ENCODE data around the gene ZNF689.

Gene ZNF689

GRCh38 chr16:30566531-30566930 lies 43.7 kb downstream of the ZNF689 start:
- DNase-seq (ENCODE audit: low read depth in 1 of 2, low spot score in 1 of 2): no peak

DNA sequence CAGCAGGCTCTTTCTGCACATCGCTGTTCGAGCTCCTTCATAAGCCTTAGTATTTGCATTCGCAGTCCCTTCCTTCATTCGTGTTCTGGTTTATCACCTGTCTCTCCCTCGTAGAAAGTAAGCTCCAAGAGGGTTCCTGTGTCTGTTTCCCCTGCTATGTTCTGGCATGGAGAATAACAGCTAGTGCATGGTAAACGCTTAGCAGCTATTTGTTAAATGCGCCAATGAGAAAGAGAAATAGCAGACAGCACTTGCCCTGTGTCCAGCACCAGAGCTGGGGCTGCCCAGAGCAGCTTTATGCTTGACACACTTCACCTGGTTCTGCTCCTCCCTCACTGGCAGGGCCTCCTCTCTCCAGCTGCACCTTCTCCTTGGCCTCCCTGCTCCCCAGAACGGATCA lies 44.2 kb downstream of the ZNF689 start:
- DNase-seq (ENCODE audit: low read depth in 1 of 2, low spot score in 1 of 2): no peak

DNA sequence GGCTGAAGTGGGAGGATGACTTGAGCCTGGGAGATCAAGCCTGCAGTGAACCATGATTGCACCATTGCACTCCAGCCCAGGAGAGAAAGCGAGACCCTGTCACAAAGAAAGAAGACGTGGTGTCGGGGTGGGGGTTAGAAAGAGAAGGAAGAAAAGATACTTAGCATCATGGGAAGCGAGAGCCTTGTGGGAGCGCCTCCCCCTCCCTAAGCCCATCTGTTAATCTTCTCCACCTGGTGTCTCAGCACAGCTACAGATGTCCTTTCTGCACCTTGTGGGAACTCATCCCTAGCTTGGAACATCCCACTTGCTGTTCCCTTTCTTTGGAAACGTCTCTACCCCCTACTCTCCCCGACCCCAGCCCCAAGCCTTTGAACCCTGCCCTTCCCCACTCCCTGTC lies 44.7 kb downstream of the ZNF689 start:
- no peak for DNase-seq (ENCODE audit: low read depth in 1 of 2, low spot score in 1 of 2)

DNA sequence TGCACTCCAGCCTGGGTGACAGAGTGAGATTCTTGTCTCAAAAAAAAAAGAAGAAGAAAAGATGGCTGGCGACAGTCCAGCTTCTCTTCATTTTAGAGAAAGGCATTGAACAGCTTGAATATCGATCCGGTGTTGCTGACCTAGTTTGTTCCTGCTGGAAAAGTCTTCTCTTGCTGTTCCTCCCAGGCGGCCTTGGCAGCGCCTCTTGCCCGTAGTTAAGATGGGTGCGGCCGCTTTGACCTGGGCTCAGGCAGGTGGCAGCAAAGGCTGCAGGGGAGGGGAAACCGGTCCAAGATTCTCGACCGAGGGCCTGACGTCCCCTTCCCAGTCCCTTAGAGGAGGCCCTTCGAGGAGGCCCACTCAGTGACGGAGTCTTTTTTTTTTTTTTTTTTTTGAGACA lies 48.2 kb downstream of the ZNF689 start:
- DNase-seq (ENCODE audit: low read depth in 1 of 2, low spot score in 1 of 2): no peak

DNA sequence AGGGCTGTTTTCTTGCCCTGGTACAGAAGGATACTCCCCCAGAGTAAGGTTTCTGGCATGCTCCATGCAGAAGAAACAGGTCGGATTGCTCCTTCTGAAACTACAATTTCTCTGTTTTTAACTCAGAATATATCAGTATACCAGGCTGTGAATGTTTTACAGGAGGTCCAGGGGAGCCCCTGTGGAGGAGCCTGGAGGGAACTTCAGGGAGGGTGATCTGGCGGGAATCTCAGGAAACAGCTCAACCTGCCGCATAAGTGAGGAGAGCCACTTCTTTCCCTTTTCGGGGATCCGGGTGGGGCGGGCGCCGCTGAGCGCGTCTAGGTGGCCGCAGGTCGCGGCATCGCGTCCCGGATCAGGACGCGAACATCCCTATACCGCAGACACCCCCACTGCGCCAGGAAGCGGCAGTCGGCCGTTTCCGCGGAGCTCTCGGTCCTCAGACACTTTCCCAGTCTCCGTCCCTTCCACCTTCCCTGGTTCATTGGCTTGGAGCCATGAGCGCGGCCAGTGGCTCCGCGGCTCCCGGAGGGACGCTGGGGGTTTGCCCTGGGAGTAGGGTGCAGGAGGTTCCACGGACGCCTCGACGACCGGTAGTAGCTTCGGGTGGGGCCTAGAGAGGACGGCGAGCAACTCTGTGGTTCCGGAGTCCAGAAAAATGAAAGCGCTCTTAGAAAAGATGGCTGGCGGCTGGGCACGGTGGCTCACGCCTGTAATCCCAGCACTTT lies 48.9 kb downstream of the ZNF689 start:
- DNase-seq (ENCODE audit: low read depth in 1 of 2, low spot score in 1 of 2): no peak

GRCh38 chr16:30559690-30560089 lies 50.5 kb downstream of the ZNF689 start:
- DNase-seq (ENCODE audit: low read depth in 1 of 2, low spot score in 1 of 2): no peak

DNA sequence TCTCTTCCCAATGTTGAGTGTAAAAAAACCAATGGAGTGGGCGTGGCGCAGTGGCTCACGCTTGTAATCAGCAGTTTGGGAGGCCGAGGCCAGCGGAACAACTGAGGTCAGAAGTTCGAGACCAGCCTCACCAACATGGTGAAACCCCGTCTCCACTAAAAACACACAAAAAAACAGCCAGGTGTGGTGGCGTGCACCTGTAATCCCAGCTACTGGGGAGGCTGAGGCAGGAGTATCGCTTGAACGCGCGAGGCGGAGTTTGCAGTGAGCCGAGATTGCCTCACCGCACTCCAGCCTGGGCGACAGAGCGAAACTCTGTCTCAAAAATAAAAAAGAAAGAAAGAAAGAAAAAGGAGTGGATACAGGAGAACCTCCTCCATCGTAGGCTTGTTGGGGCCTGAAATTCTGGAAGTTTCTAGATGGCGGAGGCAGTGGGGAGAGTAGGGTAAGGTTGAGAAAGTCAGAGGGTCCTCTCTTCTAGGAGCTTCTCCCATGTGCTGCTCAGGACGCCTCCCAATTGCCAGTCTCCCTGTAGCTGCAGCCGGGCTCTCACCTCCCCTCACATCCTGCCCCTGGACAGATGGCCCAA lies 51.3 kb downstream of the ZNF689 start:
- no peak for DNase-seq (ENCODE audit: low read depth in 1 of 2, low spot score in 1 of 2)

DNA sequence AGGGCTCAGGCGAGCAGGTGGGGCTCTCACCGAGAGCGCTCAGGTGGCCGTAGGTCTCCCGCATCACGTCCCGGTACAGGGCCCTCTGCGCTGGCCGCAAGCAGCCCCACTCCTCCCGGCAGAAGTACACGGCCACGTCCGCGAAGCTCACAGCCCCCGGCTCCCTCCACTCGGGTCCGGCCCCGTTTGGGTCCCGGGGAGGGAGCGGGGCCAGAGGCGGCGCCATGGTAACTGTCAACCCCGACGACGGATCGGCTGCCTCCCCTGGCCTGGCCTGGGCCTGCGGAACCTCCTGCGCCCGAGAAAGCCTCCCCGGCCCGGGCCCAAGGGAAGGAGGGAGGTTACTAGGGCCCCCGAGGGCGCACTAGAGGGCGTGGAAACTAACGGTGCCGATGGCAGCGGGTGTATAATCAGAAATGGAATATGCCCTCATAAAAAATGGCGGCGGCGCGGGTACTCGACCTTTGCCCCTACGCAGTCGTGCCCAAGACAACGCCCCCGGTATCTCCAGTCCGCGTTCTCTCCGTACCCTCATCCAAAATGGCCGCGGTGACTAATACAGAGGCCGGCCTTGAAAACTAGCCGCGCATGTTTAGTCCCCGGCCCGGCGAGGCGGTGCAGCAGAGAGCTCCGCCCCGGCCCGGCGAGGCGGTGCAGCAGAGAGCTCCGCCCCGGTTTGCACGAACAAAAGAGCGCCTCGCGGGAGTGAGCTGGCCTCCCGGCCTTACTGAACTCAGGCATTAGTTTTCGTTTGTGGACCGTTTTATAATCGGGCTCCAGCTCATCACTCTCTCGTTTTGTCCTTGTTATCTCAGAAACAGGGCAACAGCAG lies 52.0 kb downstream of the ZNF689 start, which contains the start of gene ZNF764:
TSS of gene ZNF764 (minus strand) at position 418 of the 832 bp plus-strand sequence. CDS start at position 226, 192 bp downstream.
- DNase-seq (ENCODE audit: low read depth in 1 of 2, low spot score in 1 of 2): peak; percentile 88 to 98

DNA sequence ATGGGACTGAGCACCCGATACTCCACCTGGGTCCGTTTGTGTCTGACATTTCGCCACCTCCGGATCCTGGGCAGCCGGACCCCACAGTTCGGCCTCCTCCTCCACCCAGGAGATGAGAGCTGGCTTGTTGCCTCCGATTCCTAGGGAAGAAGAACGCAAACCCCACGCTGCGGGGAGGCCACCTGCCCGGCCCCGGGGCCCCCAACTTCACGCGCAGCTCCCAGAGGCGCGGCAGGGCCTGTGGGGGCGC lies 52.6 kb downstream of the ZNF689 start:
- no peak for DNase-seq (ENCODE audit: low read depth in 1 of 2, low spot score in 1 of 2)

GRCh38 chr16:30556125-30556473 lies 54.1 kb downstream of the ZNF689 start:
- no peak for DNase-seq (ENCODE audit: low read depth in 1 of 2, low spot score in 1 of 2)

- DNase-seq (ENCODE audit: low read depth in 1 of 2, low spot score in 1 of 2): no peak
Measured at GRCh38 chr16:30555315-30556124, 54.7 kb downstream of the ZNF689 start.

DNA sequence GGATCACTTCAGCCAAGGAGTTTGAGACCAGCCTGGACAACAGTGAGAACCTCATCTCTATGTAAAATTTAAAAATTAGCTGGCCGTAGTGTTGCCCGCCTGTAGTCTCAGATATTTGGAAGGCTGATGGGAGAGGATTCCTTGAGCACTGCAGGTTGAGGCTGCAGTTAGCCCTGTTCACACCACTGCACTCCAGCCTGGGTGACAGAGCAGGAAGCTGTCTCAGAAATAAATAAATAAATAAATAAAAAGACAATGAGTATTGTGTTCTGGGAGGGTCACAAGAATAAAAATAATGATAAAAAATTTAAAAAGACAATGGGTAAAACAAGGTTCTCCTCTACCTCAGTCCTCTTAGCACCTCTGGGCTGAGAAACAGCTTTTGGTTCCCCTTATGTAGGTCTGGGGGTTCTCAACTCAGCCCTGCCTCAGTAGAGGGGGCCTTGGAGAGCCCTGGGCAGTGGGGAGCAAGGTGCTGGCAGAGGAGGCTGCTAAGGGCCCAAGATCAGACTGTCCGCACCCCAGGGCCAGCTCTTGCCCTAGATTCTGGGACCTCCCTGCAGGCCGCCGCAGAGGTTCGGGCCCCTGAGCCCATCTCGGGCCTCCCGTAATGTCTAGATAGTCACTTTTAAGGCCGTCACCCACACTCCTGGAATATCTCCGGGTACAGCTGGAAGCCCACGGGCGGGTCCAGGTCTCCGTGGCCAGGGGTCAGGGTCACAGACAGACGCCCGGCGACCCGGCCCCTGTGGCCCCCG lies 55.5 kb downstream of the ZNF689 start:
- DNase-seq (ENCODE audit: low read depth in 1 of 2, low spot score in 1 of 2): no peak

- DNase-seq (ENCODE audit: low read depth in 1 of 2, low spot score in 1 of 2): no peak
Measured at GRCh38 chr16:30553393-30553899, 56.7 kb downstream of the ZNF689 start.

GRCh38 chr16:30552956-30553355 lies 57.2 kb downstream of the ZNF689 start:
- no peak for DNase-seq (ENCODE audit: low read depth in 1 of 2, low spot score in 1 of 2)

Data from activated CD4-positive, alpha-beta T cell treated with anti-CD3 and anti-CD28 coated beads, Interleukin-2, amount 50 U/mL, for 24 hours (primary cell).